DMS114 treated with DMSO at 0.1 percent for 48 hours (cell line): Measurements from ENCODE around the gene DGKI.
"Not testable (repeated sequence)": the region's sequence is repeated elsewhere in the genome, so short reads cannot be mapped to it uniquely, and the experiment has no call there.

Source experiments
- DNase-seq: peaks from one replicate; lab custom pipeline; 2025; ENCODE audit not compliant: unreplicated experiment; lab: John Stamatoyannopoulos, UW

DGKI gene

DNA sequence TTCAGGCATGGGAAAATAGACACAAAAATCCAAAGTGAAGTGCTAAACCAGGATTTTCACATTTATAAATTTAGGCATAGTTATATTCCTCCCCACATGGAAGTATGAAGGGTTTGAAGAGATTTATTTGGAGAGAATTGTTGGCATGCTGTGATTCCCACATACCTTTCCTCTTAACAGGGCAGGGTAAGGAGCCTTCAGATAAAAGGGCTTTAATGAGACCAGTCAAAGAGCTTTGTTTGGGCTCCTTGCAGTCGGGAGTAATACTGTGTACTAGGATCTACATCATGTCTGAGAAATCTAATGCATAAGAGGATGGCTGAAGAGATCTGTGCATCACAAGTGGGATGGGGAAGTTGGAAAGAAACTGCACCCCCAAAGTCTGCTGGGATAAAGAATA lies 362.4 kb downstream of the DGKI start:
- DNase-seq: no peak

DNA sequence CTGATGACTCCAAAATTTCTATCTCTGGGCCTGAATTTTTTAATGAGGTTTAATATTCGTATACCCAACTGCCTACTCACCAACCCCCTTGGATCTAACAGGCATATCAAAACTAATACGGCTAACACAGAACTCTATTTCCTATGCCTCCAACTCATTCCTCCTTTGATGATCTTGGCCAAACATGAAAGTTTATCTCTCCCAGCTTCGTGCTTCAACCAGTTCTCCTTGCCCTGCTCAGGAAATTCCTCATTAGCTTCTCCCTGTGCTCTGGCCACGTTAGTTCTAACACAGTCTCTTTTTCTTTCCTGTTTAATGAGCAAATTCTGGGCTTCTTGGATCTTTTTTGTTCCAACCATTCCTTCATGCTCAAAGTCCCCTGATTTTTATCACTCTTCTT lies 364.3 kb downstream of the DGKI start:
- no peak for DNase-seq

DNA sequence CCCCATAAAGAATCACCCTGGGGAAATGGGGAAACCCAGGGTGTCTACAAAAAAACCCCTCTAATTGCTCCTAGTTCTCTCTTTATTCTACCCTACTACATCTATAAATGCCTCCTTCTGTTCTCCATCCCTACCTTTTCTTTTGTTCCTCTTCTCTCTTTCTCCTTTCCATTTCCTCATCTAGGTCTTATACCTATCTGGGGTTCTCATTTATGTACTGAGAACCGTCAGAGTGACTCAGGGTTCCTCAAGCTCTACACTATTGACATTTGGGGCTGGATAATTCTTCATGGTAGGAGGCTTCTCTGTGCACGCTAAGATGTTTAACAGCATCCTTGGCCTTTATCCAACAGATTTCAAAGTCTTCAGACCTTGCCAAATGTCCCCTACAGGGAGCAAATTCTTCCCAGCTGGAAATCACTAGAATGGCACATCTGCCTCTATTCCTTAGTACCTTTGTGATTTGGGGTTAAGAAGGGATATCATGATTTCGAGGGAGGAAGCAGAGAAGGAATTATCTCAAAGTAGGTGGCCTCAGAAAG lies 365.9 kb downstream of the DGKI start:
- DNase-seq: no peak

DNA sequence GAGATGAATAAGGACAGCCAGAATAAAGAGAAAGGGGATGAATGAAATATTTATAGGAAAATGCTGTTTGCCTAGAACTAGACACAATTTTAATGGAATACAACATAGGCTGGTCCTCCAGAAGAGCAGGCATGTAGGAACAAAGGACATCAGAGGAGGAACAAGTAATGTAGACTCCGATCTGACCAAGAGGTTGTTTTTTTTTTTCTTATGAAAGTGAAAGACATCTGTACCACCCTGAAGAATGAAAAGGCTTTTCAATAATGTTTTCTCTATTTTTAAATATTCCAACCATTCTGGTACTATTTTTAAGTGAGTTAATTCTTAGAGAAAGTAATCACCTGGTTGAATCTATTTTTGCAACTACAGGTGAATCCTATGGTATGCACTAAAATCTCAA lies 366.4 kb downstream of the DGKI start:
- no peak for DNase-seq

DNA sequence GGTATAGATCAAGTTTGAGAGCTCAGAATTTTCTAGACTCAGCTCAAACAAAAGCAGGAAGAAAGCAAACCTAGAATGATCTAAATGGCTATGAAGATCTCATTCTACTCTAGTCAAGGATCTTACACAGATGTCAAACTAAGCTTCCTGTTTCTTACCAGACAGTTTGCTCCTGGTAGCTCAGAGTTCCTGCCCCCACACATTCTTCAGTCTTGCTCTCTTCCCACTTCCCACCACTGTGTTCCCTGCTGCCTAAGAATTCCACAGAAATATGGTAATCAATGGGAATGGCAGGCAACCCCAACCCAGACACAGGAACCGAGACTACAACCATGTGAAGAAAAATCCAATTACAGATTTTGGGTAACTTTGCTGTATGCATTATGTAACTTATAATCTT lies 369.8 kb downstream of the DGKI start:
- no peak for DNase-seq

DNA sequence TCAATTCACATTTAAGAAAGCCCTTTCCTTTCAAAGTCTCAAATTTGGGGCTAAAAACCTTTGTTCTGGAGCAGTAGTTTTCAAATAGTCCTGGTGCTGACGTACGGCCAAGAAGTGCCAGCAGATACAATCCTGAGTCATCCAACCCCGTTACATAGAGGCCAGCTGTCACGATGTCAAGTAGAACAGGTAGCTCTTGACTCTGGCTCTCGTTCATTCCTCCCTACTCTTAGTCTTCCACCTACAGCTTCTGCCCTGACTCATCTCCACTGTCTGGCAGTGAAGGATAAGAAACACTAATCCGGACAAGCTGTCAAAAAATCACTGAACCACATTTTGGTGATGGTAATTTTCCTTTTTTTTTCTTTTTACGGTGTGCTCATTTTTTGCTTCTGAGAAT lies 370.8 kb downstream of the DGKI start:
- no peak for DNase-seq

DNA sequence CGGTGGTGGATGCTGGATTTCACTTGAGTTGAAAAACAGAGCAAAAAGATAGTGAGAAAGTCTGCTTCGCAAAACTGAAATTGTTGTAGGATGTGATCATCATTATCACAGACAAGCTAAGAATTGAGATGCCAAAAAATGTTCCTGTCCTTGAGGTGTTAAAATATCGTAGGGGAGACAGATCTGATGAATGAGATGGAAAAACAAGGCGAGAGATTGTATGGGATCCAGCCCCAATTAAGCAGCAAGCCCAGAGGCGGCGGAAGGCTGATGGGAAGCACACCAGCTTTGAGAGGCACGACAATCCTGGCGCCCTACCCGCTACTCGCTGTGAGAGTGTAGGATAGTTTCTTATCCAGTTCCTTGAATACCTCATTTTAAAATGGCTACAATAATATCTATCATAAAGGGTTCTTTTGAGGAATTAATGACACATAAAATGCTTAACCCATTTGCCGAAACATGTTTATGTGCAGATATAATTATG lies 372.2 kb downstream of the DGKI start:
- no peak for DNase-seq

DNA sequence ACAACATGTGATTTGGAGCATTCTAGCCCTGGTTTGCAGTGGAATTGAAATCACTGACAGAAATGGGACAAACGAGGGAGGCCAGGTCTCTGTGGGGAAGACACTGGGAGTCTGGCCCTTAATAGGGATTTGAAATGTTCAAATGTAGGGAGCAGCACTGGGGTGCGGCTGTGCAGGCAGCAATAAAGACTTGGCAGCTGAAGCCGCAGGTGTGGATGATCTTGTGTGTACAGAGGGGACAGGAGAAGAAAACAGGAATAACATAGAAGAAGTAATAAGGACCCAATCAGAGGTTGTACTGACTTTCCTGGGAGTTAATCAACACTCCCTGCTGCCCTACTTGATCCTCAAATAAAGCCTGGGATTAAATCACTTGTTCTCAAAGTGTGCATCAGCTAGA lies 375.6 kb downstream of the DGKI start:
- no peak for DNase-seq

DNA sequence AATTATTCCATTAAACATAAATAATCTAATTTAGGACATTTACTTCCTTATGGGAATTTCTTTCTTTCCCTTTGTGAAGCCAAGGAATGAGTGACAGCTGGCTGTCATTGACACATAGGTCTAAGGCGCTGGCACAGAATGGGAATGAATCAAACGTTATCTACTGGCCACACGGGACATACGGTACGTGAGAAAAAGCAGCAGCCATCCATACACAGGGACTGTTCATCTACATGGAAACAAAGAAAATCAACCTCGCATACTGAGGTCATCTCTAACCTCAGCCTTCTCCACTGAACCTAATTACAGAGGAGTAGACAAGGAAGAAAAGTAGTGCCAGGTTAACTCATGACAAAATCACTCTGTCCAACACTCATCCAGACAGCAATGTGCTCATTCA lies 376.9 kb downstream of the DGKI start:
- no peak for DNase-seq

DNA sequence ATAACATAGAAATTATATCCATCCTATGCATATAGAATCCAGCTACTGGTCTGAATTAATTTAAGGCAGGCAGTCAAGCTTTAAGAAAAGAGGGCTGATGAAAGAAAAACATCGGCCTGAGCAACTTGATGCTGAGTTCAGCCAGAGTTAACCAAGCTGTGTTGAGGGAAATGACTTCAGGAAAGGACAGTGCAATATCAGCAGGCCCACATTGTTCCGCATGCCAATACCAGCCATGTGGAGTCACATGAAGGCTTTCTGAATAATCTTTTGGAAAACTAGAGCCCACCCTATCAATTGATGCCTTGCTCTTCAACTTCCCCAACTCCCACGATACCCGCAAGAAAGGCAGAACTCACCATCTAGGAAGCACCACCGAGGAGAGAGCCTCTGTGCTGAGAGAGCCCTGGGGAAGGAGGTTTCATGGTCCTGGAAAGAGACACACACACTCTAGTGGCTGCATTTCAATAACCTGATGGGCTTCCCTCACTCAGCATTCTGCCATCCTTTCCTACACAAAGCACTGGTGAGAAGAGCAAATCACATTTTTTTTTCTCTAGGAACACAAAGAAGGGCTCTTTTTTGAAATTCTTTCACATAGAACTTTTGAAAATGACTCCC lies 377.5 kb downstream of the DGKI start:
- DNase-seq: no peak

DNA sequence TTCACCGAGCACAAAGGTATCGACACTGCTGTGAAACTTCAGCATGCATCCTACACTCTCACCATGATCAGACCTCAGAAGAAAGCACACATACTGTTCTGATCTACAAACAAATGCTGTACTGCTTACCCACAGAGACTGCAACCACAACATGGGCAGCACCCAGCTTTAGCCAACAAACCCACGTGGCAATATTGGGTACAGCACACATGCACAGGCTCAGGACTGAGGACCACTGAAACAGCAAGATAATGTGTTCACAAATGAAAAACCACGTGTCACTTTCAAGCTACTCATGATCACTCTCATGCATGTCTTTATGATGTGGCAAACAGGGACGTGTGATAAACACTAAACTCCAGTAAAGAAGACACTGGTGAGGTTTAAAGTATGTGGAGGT lies 383.9 kb downstream of the DGKI start:
- no peak for DNase-seq

DNA sequence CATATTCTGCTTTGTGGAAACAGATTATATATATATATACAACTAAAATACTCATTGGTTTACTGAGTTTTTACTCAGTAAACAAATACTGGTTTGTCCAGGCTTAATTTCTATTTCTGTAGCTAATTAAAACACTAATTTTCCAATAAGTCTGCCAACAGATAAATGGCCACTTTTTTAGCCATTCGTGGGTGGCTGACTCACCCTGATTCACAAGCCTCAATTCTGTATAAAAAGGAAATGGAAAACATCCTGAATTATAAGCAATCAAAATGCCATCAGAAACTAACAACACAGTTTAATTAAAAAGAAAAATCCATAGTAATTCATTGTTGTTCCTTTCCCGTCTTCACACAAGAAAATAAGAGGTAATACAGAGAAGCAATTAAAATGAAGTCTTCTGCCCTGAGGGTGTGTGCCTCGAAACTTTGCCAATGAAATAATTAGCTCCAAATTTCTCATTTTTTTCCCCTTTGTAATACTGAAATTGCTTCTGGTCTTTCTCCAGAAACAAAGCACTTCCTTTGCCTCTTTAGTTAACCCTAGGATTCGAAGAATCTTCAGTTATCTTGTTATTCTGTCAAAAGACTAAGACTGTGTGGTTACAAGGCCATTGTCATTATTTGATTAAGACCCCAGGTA lies 384.6 kb downstream of the DGKI start:
- DNase-seq: no peak

DNA sequence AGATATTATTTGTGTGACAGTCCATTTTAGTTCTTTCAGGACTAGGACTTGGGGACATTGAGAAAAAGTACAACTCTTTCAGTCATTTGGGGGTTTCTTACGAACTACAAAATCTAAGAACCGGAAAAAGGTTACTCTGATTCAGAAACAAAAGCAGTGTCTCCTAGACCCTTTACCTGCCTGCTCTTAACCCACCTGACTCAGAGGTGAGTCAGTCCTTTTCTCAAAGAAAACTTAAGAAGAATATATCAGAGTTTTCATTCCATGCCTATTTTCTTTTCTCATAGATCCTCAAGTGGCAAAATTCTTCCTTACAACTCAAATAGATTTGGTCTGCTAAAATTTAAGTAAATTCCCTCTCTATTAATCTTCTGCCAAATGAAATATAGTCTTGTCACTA lies 388.4 kb downstream of the DGKI start:
- DNase-seq: no peak

DNA sequence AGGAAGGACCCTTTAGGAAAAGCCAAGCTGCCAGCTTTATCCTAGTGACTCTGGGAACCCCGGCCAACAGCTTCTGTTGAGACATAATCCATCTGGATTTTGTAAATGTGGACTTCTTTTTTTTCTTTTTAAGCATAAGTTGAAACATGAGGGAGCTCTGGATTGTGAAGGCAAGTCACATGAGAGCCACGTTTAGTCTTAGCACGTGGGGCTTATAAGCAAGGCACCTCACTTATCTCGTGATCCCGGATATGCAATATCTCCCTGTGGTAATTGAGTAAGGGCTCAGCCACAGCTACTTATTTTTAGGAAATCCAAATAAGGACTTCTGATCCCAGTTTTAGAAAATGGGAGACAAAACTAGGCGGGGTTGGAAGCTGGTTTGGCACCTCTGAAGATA lies 392.0 kb downstream of the DGKI start:
- no peak for DNase-seq

DNA sequence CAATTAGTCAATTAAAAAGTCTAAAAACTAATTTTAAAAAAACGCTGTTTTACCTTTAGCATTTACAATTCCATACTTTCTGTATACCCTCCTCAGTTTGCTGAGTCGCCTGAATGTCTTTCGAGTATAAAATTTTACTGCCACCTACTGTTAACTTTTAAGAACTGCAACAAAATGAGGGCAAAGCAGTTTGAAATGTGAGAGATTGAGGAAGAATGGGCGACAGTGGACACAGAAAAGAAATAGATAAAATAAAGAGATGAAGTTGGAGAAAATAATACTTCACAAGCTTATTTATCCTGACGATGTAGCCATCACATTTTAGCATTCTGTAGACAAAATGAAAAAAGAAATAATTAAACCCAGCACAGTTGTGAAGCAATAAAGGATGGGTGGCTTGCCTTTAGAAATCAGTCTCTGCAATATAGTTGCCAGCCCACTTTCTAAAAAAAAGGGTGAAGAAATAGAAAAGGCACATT lies 392.5 kb downstream of the DGKI start:
- DNase-seq: peak; percentile 30

DNA sequence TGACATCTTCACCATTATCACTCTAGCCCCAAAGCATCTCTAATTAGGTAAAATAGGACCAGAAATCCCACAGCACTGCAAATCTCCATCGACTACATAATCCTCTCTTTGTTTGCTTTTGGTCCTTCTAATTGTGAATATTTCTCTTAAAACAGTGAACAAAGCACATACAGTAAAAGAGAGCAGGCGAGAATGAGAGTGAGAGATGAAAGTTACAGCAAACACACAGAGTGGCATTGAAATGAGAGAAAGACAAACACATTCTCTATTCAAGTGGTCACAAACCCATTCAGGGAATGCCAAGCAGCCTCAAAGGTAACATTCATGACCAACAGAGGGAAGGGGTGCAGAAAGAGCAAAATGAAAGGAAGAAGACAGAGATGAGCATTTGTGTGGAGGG lies 393.4 kb downstream of the DGKI start:
- no peak for DNase-seq

DNA sequence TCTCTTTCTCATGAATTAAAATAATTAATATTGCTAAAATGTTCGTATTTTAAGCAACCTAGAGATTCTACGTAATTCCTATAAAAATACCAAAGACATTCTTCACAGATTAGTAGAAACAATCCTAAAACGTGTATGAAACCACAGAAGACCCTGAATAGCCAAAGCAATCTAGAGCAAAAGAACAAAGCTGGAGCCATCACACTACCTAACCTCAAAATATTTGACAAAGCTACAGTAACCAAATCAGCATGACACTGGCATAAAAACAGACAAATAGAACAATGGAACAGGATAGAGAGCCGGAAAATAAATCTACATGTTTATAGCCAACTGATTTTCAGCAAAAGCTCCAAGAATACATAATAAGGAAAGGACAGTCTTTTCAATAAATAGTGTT lies 397.8 kb downstream of the DGKI start:
- no peak for DNase-seq

DNA sequence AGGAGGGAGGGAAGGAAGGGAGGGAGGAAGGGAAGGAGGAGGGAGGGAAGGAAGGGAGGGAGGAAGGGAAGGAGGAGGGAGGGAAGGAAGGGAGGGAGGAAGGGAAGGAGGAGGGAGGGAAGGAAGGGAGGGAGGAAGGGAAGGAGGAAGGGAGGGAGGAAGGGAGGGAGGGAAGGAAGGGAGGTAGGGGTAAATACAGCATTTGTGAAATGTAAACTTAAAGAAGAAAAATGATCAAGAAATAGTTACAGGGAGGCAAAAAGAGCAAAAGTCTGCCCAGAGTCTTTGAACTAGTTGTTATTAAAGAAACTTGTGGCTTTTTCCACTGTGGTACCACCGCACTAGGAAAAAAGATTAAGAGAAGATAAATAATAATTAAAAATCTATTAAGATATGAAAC lies 398.2 kb downstream of the DGKI start:
- not testable (repeated sequence) for DNase-seq

DNA sequence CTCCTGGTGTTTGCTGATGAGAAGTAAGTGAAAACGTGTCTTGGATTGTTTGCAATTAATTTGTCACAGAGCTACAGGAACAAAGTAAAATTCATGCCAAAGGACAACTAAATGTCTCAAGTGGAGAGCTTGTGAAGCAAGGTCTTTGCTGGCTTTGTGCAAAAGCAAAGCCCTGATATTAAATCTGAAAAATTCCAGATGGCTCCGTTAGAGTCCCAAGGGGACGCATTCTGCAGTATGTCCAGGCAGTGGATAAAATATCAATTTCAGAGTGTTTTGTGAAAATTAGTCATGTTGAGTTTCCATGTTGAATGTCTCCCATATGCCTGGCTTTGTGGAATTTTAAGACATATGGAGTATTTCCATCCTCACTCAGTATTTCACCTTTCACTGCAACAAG lies 400.7 kb downstream of the DGKI start:
- DNase-seq: no peak

DNA sequence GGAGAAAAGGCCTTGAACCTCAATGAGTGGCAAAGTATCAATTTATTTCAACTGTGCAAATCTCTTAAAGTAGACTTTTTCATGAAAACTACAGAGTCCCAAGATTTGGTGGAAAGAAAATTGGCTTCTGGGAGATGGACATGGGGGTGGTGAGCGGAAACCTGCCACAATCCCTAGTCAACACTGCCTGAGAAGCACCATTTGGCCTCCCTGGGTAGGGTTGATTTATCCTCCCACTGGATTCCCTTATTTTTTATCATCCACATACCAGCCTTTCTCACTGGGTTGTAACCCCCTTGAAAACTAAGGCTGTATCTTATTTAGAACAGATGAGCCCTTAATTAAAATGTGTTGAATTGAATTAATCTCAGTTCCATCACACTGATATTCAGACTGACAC lies 401.5 kb downstream of the DGKI start:
- DNase-seq: no peak

DNA sequence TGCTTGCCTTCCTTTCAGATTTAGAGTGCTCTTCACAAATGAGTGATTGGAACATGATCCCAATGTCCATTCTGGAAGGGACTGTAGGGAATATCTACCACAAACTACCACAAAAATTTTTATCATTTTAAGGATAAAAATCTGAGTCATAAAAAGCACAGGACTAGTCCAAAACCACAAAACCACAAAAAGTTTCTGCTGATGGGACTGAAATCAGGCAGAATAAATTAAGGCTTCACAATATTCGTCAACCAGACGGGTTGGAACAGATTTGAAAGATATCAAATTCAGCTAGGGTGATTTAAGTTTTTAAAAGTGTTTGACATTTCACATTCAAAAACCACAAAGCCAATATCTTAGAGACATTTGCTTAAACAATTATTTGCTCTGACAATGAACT lies 403.2 kb downstream of the DGKI start:
- DNase-seq: no peak

DNA sequence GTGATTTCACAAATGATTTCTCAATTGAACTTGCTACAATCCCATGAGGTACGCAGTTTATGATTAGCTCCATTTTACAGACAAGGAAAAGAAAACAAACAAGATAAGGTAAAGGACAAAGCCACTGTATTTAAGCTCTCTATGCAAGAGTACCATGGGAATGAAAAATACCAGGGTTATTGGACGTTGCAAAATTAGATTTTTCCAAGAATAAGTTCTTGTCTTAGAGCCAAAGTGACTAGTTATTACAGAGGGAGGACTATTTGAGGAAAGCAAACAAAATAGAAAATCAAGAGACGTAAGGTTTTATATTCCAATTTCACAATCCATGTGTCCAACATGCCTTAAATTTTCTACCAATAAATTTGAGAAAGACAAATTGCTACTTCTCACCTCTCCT lies 405.3 kb downstream of the DGKI start:
- DNase-seq: no peak
